Endodermal cell (in vitro differentiated cells): ENCODE data around the gene POMT2. TPM values are rescaled to one million over a fixed set of nuclear protein-coding genes. Genes with fewer than 3 reads are reported as not detected.

Experiments used
- DNase-seq: peaks from one replicate; pipeline ENCODE4 v3.0.0-alpha.2; 2017
- H3K27ac ChIP-seq: 2 replicates; pipeline ENCODE4 v1.5.1; 2013; ENCODE audit warnings: mild to moderate bottlenecking, low read depth, low read length, moderate library complexity
- H3K27me3 ChIP-seq: 2 replicates; pipeline ENCODE4 v1.6.1; 2013; ENCODE audit warnings: mild to moderate bottlenecking, low read length, moderate library complexity; ENCODE audit not compliant: insufficient read depth, control insufficient read depth, poor library complexity, severe bottlenecking
- H3K36me3 ChIP-seq: 2 replicates; pipeline ENCODE4 v1.7.0; 2013; ENCODE audit warnings: mild to moderate bottlenecking, low read length, moderate library complexity; ENCODE audit not compliant: control insufficient read depth, insufficient read depth
- H3K4me1 ChIP-seq: one replicate; pipeline ENCODE4 v1.7.0; 2013; ENCODE audit warnings: low read length; ENCODE audit not compliant: control insufficient read depth, insufficient read depth
- H3K4me3 ChIP-seq: 2 replicates; pipeline ENCODE4 v1.5.1; 2013; ENCODE audit warnings: mild to moderate bottlenecking, low read length, moderate library complexity
- H3K9ac ChIP-seq: 2 replicates; pipeline ENCODE4 v1.6.1; 2013; ENCODE audit warnings: mild to moderate bottlenecking, low read length, moderate library complexity; ENCODE audit not compliant: poor library complexity, severe bottlenecking; ENCODE audit errors: extremely low read depth
- H3K9me3 ChIP-seq: 2 replicates; pipeline ENCODE4 v1.6.1; 2013; ENCODE audit warnings: mild to moderate bottlenecking, low read length, moderate library complexity; ENCODE audit not compliant: control insufficient read depth
- H3K27ac Mint-ChIP-seq: 2 replicates; pipeline ENCODE4 v1.8.0; 2020; ENCODE audit warnings: mixed read lengths
- H3K27me3 Mint-ChIP-seq: 2 replicates; pipeline ENCODE4 v1.8.0; 2021; ENCODE audit warnings: mild to moderate bottlenecking, mixed read lengths; ENCODE audit not compliant: insufficient read depth
- H3K36me3 Mint-ChIP-seq: 2 replicates; pipeline ENCODE4 v1.8.0; 2020; ENCODE audit warnings: low read depth, mixed read lengths
- H3K4me1 Mint-ChIP-seq: 2 replicates; pipeline ENCODE4 v1.8.0; 2020; ENCODE audit warnings: mixed read lengths
- H3K4me3 Mint-ChIP-seq: 2 replicates; pipeline ENCODE4 v1.8.0; 2020; ENCODE audit warnings: mild to moderate bottlenecking, moderate library complexity, mixed read lengths
- H3K9me3 Mint-ChIP-seq: 2 replicates; pipeline ENCODE4 v1.8.0; 2020; ENCODE audit warnings: mild to moderate bottlenecking, mixed read lengths
- CTCF ChIP-seq: fragments of 200-600 bp; sonication (generic); conservative IDR thresholded peaks from 2 replicates; pipeline ENCODE4 v1.5.0; 2021; ENCODE audit warnings: antibody characterized with exemption, mild to moderate bottlenecking
- WGBS, 2 experiments: methylation state at CpG; one replicate each; pipeline versions ENCODE4 v1.1.5 to v1.1.7; 2013; ENCODE audit warnings: missing lambda C conversion rate in 2 of 2, mixed read lengths in 1 of 2; ENCODE audit not compliant: insufficient coverage in 1 of 2, insufficient read length in 1 of 2; 5-methylcytosine and 5-hydroxymethylcytosine counted together
- total RNA-seq, 2 donors: library from RNA; stranded (reverse); fragmentation: NEBNext Ultra II Directional in 1 of 2; extraction: Animal tissue kit (Norgen Biotek cat#: 25700) in 1 of 2; gene quantifications; 2 replicates in 1 of 2; 3 replicates in 1 of 2; pipeline ENCODE4 v1.2.1, GENCODE V29; 2021

Gene POMT2
- total RNA-seq, 2 donors from 2014 or later = 58.5 to 70.6 TPM

GRCh38 chr14:77290705-77291104, 30.0 kb downstream of the POMT2 start:
- H3K36me3 ChIP-seq = peaks cover 53% of the 10 kb centered on the region
- Mint-ChIP-seq H3K4me3 (no peak overlapping the region), H3K36me3 (peaks cover 37% of the 10 kb centered on the region), H3K4me1 (peaks cover 6% of the 10 kb centered on the region), H3K9me3 (no peaks in the 10 kb centered on the region), H3K27me3 (no peaks in the 10 kb centered on the region), H3K27ac (no peak overlapping the region)
- 83 to 85% methylated on average over 4 of the region's 4 CpGs for WGBS, 2 experiments
- peak; percentile 75 for TF ChIP-seq CTCF
- no peaks in the 10 kb centered on the region for H3K9me3 ChIP-seq
- H3K4me1 ChIP-seq = peaks cover 7% of the 10 kb centered on the region
- H3K9ac ChIP-seq = peak overlapping the region; percentile 27
- H3K27me3 ChIP-seq = no peaks in the 10 kb centered on the region
- DNase-seq = peak; percentile 66
- no peak overlapping the region for H3K4me3 ChIP-seq
- H3K27ac ChIP-seq = no peak overlapping the region

- Histone ChIP-seq H3K9ac (no peak overlapping the region), H3K4me3 (no peak overlapping the region), H3K36me3 (peaks cover 62% of the 10 kb centered on the region), H3K27me3 (no peaks in the 10 kb centered on the region), H3K9me3 (no peaks in the 10 kb centered on the region), H3K4me1 (peaks cover 7% of the 10 kb centered on the region), H3K27ac (no peak overlapping the region)
- DNase-seq = no peak
- Mint-ChIP-seq H3K27ac (no peak overlapping the region), H3K9me3 (no peaks in the 10 kb centered on the region), H3K4me1 (peaks cover 6% of the 10 kb centered on the region), H3K27me3 (no peaks in the 10 kb centered on the region), H3K36me3 (peaks cover 56% of the 10 kb centered on the region), H3K4me3 (no peak overlapping the region)
- no peak for TF ChIP-seq CTCF
- 90 to 98% methylated on average over 5 of the region's 5 CpGs for WGBS, 2 experiments
These were observed 34.1 kb downstream of the POMT2 start for GRCh38 chr14:77286576-77286975.

GRCh38 chr14:77284466-77284865, 36.2 kb downstream of the POMT2 start:
- Histone ChIP-seq H3K36me3 (peaks cover 79% of the 10 kb centered on the region), H3K9ac (no peak overlapping the region), H3K4me1 (no peaks in the 10 kb centered on the region), H3K4me3 (no peak overlapping the region), H3K27me3 (no peaks in the 10 kb centered on the region), H3K9me3 (no peaks in the 10 kb centered on the region), H3K27ac (no peak overlapping the region)
- TF ChIP-seq CTCF = no peak
- Mint-ChIP-seq H3K9me3 (no peaks in the 10 kb centered on the region), H3K4me3 (no peak overlapping the region), H3K4me1 (no peaks in the 10 kb centered on the region), H3K27me3 (no peaks in the 10 kb centered on the region), H3K36me3 (peaks cover 61% of the 10 kb centered on the region), H3K27ac (no peak overlapping the region)
- DNase-seq = no peak
- WGBS, 2 experiments = 94% methylated on average over 2 to 5 of the region's 5 CpGs
